ENCODE measurements around the gene FTCD. TPM values are rescaled to one million over a fixed set of nuclear protein-coding genes. Genes with fewer than 3 reads are reported as not detected.
A peak's percentile ranks its signal among the peaks of the same experiment; 100 is the strongest.

Gene FTCD
- total and polyA plus RNA-seq, 9 of the 15 experiments (the other 6 are each of a cell fraction or from before 2014, with no cell fraction given) = 0.11 to 1.6 (median 0.67) TPM; not detected in 5

GRCh38 chr21:46180079-46180722 is 24.8 kb upstream of the FTCD start (continued):
- TF ChIP-seq REST (IDR thresholded peaks at IDR 0.05; ENCODE audit: borderline replicate concordance) (peak; percentile 26; the same call in 1 of the 2 replicates), REST (CRISPR knock-in tag; IDR thresholded peaks at IDR 0.05; ENCODE audit: low read depth) (no peak), MCM7 (IDR thresholded peaks at IDR 0.05) (no peak), ZFP30 (CRISPR knock-in tag; IDR thresholded peaks at IDR 0.05; ENCODE audit: borderline replicate concordance) (no peak), GABPB1 (CRISPR knock-in tag; IDR thresholded peaks at IDR 0.05) (no peak), ZNF280B (CRISPR knock-in tag; IDR thresholded peaks at IDR 0.05) (no peak), MYC (IDR thresholded peaks at IDR 0.05; ENCODE audit: low read depth, low read length) (peak; percentile 58), MYC (CRISPR knock-in tag; IDR thresholded peaks at IDR 0.05; ENCODE audit: borderline replicate concordance, low read depth) (no peak), THAP7 (CRISPR knock-in tag; IDR thresholded peaks at IDR 0.05) (no peak), GATAD2B (IDR thresholded peaks at IDR 0.05; ENCODE audit: borderline replicate concordance) (no peak), U2AF2 (optimal IDR thresholded peaks at IDR 0.05; ENCODE audit: low read depth, low read length) (no peak), GATA2 (CRISPR knock-in tag; IDR thresholded peaks at IDR 0.05) (peak; percentile 96), SPI1 (IDR thresholded peaks at IDR 0.05; ENCODE audit: borderline replicate concordance, low read depth, low read length) (no peak), HEY1 (CRISPR knock-in tag; IDR thresholded peaks at IDR 0.05; ENCODE audit: borderline replicate concordance) (no peak), TARDBP (IDR thresholded peaks at IDR 0.05) (no peak), ZNF384 (IDR thresholded peaks at IDR 0.05; ENCODE audit: low read depth, low read length) (no peak), ZNF644 (tag; IDR thresholded peaks at IDR 0.05; ENCODE audit: low read depth) (no peak), PYGO2 (tag; IDR thresholded peaks at IDR 0.05) (no peak), HNRNPUL1 (IDR thresholded peaks at IDR 0.05; ENCODE audit: low read length) (no peak)
